CD14-positive monocyte (primary cell): ENCODE data around the gene COX6B1. TPM values are rescaled to one million over a fixed set of nuclear protein-coding genes. Genes with fewer than 3 reads are reported as not detected.
A peak's percentile ranks its signal among the peaks of the same experiment; 100 is the strongest.

ENCODE experiments used
- DNase-seq, 3 donors: peaks; one replicate each; pipeline ENCODE4 v3.0.0-alpha.2; 2011 to 2022
- H2AFZ ChIP-seq: 2 replicates; pipeline ENCODE4 v1.6.0; 2012; ENCODE audit warnings: mild to moderate bottlenecking, low read depth, low read length, inconsistent platforms; ENCODE audit not compliant: insufficient read depth, poor library complexity, severe bottlenecking
- H3K27ac ChIP-seq, 2 donors: 1 replicate in 1 of 2; 2 replicates in 1 of 2; pipeline ENCODE4 v1.5.1; 2012 to 2013; ENCODE audit warnings: low read length in 2 of 2, control low read depth in 1 of 2, inconsistent platforms in 1 of 2, low read depth in 1 of 2, mild to moderate bottlenecking in 1 of 2
- H3K27me3 ChIP-seq, 2 donors: one replicate each; pipeline versions ENCODE4 v1.6.0 to v1.6.1; 2011 to 2013; ENCODE audit warnings: low read length in 2 of 2; ENCODE audit not compliant: control insufficient read depth in 2 of 2, insufficient read depth in 2 of 2
- H3K36me3 ChIP-seq, 2 donors: replicated peaks in 1 of 2; 1 replicate in 1 of 2; 2 replicates in 1 of 2; pipeline versions ENCODE4 v1.5.1 to v1.6.1; 2012 to 2013; ENCODE audit warnings: low read length in 2 of 2, control low read depth in 1 of 2, inconsistent platforms in 1 of 2, mild to moderate bottlenecking in 1 of 2; ENCODE audit not compliant: insufficient read depth in 2 of 2, control insufficient read depth in 1 of 2
- H3K4me1 ChIP-seq, 2 donors: 1 replicate in 1 of 2; 2 replicates in 1 of 2; pipeline versions ENCODE4 v1.5.1 to v1.6.1; 2012 to 2013; ENCODE audit warnings: low read length in 2 of 2, control low read depth in 1 of 2, inconsistent platforms in 1 of 2, mild to moderate bottlenecking in 1 of 2, moderate library complexity in 1 of 2; ENCODE audit not compliant: insufficient read depth in 2 of 2, control insufficient read depth in 1 of 2
- H3K4me2 ChIP-seq: replicated peaks from 2 replicates; pipeline ENCODE3; 2012; ENCODE audit warnings: low read length, moderate library complexity, mild to moderate bottlenecking; ENCODE audit not compliant: poor library complexity, severe bottlenecking; ENCODE audit errors: extremely low read depth
- H3K4me3 ChIP-seq, 3 experiments: fragments of 200-600 bp in 1 of 3; sonication (generic) in 1 of 3; replicated peaks in 1 of 3; 1 replicate in 2 of 3; 2 replicates in 1 of 3; pipeline ENCODE4 v1.5.1; 2011 to 2013; ENCODE audit warnings: low read length in 3 of 3, mild to moderate bottlenecking in 3 of 3, control low read depth in 2 of 3, low read depth in 2 of 3, inconsistent platforms in 1 of 3, moderate library complexity in 1 of 3
- H3K79me2 ChIP-seq: 2 replicates; pipeline ENCODE4 v1.6.0; 2012; ENCODE audit warnings: mild to moderate bottlenecking, control low read depth, inconsistent platforms, low read length, moderate library complexity; ENCODE audit not compliant: insufficient read depth
- H3K9ac ChIP-seq: 2 replicates; pipeline ENCODE4 v1.6.0; 2017; ENCODE audit warnings: low read length, mild to moderate bottlenecking; ENCODE audit not compliant: insufficient read depth, poor library complexity, severe bottlenecking
- H3K9me3 ChIP-seq, 2 donors: replicated peaks in 1 of 2; 1 replicate in 1 of 2; 2 replicates in 1 of 2; pipeline versions ENCODE4 v1.5.1 to v1.6.1; 2012 to 2013; ENCODE audit warnings: low read length in 2 of 2, control low read depth in 1 of 2; ENCODE audit not compliant: control insufficient read depth in 1 of 2, insufficient read depth in 1 of 2
- H4K20me1 ChIP-seq: 2 replicates; pipeline ENCODE4 v1.6.0; 2012; ENCODE audit warnings: mild to moderate bottlenecking, low read length, control low read depth, moderate library complexity; ENCODE audit not compliant: insufficient read depth
- H3K27ac Mint-ChIP-seq, 7 donors: one replicate each; pipeline ENCODE4 v1.8.0; 2020; ENCODE audit warnings: mild to moderate bottlenecking in 7 of 7, mixed read lengths in 7 of 7, moderate library complexity in 6 of 7, inconsistent platforms in 2 of 7
- H3K27me3 Mint-ChIP-seq, 3 donors: one replicate each; pipeline ENCODE4 v1.8.0; 2021 to 2022; ENCODE audit warnings: low read depth in 3 of 3, mild to moderate bottlenecking in 3 of 3, mixed read lengths in 3 of 3, moderate library complexity in 3 of 3, inconsistent platforms in 1 of 3
- H3K36me3 Mint-ChIP-seq, 2 donors: one replicate each; pipeline ENCODE4 v1.8.0; 2020; ENCODE audit warnings: mixed read lengths in 2 of 2, inconsistent platforms in 1 of 2, mild to moderate bottlenecking in 1 of 2
- H3K4me1 Mint-ChIP-seq: one replicate; pipeline ENCODE4 v1.8.0; 2020; ENCODE audit warnings: mild to moderate bottlenecking, mixed read lengths
- H3K4me3 Mint-ChIP-seq, 2 donors: one replicate each; pipeline ENCODE4 v1.8.0; 2020; ENCODE audit warnings: mild to moderate bottlenecking in 2 of 2, mixed read lengths in 2 of 2, moderate library complexity in 1 of 2
- H3K9me3 Mint-ChIP-seq, 7 donors: one replicate each; pipeline ENCODE4 v1.8.0; 2020 to 2022; ENCODE audit warnings: mixed read lengths in 7 of 7, mild to moderate bottlenecking in 6 of 7, moderate library complexity in 6 of 7, inconsistent platforms in 2 of 7
- CTCF ChIP-seq: fragments of 200-600 bp; IDR thresholded peaks from one replicate; pipeline ENCODE4 v1.8.0; 2022; ENCODE audit warnings: antibody characterized with exemption, mild to moderate bottlenecking
- WGBS: methylation state at CpG from one replicate; pipeline ENCODE4 v1.1.5; 2013; ENCODE audit warnings: missing lambda C conversion rate; ENCODE audit not compliant: insufficient coverage; 5-methylcytosine and 5-hydroxymethylcytosine counted together
- intact Hi-C, 2 donors: fragments of 100-400 bp; cut with micrococcal nuclease; formaldehyde crosslinking; loops; one replicate each; pipeline versions ENCODE4 v1.15.0 to v1.15.1; 2023
- polyA plus RNA-seq, 3 donors: library from polyadenylated mRNA; depleted of rRNA in 1 of 3; unstranded in 2 of 3; stranded (reverse) in 1 of 3; fragments of 300-500 nt in 2 of 3; fragments of >200 nt in 1 of 3; fragmentation: Illumina TruSeq in 2 of 3; gene quantifications; 1 replicate in 2 of 3; 2 replicates in 1 of 3; pipeline ENCODE4 v1.2.3, GENCODE V29; 2012 to 2021

Gene COX6B1
- polyA plus RNA-seq, 3 donors = 611 to 948 (median 825) TPM

DNA sequence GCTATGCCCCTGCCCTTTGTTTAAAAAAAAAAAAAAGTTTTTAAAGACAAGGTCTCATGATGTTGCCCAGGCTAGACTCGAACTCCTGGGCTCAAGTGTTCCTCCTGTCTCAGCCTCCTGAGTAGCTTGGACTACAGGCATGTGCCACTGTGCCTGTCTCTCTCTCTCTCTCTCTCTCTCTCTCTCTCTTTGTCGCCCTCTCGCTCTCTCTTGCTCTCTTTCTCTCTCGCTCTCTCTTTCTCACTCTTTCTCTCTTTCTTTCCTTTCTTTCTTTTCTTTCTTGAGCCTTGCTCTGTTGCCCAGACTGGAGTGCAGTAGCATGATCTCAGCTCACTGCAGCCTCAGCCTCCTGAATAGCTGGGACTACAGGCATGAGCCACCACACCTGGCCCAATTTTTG lies 7.5 kb downstream of the COX6B1 start:
- intact Hi-C loops = no loop called here
- Histone ChIP-seq H2AFZ (no peak overlapping the region), H3K27me3 (no peaks in the 10 kb centered on the region), H3K27ac (no peak overlapping the region), H3K9ac (no peak overlapping the region), H3K9me3 (no peaks in the 10 kb centered on the region), H3K4me3 (no peak overlapping the region), H4K20me1 (peaks cover 49% of the 10 kb centered on the region), H3K4me2 (no peak overlapping the region), H3K79me2 (peaks cover 7% of the 10 kb centered on the region), H3K4me1 (no peaks in the 10 kb centered on the region), H3K36me3 (peaks cover 73 to 83% of the 10 kb centered on the region in 2 donors)
- no peak for TF ChIP-seq CTCF
- Mint-ChIP-seq H3K27me3 (peaks cover 0 to 2% (median 0%) of the 10 kb centered on the region in 3 donors), H3K36me3 (peaks cover 59 to 89% of the 10 kb centered on the region in 2 donors), H3K9me3 (no peaks in the 10 kb centered on the region), H3K4me3 (no peak overlapping the region), H3K27ac (peak overlapping the region in 2 of 7 donors; percentile 2 to 36), H3K4me1 (peaks cover 6% of the 10 kb centered on the region)
- 100% methylated on average over 4 of the region's 4 CpGs for WGBS
- DNase-seq = no peak

DNA sequence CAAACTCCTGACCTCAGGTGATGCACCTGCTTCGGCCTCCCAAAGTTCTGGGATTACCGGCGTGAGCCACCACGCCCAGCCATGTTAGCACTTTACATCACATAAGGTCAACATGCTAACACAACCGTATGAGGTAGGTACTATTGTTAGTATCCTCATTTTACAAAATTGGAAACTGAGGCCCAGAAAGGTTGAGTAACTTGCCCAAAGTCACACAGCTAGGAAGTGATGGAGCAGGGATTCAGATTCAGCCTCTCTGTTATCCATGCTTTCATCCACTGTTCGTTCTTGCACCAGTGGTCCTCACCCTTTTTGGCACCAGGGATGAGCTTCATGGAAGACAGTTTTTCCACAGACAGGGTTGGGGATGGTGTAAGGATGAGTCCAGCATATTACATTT lies 8.6 kb downstream of the COX6B1 start:
- Mint-ChIP-seq H3K4me1 (no peaks in the 10 kb centered on the region), H3K36me3 (peaks cover 53 to 80% of the 10 kb centered on the region in 2 donors), H3K9me3 (peaks cover 0 to 1% (median 0%) of the 10 kb centered on the region in 7 donors), H3K4me3 (no peak overlapping the region), H3K27ac (no peak overlapping the region), H3K27me3 (peaks cover 0 to 2% (median 0%) of the 10 kb centered on the region in 3 donors)
- TF ChIP-seq CTCF = no peak
- Histone ChIP-seq H3K36me3 (peaks cover 71 to 81% of the 10 kb centered on the region in 2 donors), H3K27me3 (no peaks in the 10 kb centered on the region), H3K27ac (no peak overlapping the region), H4K20me1 (peaks cover 45% of the 10 kb centered on the region), H2AFZ (no peak overlapping the region), H3K4me2 (no peak overlapping the region), H3K79me2 (no peaks in the 10 kb centered on the region), H3K9me3 (no peaks in the 10 kb centered on the region), H3K9ac (no peak overlapping the region), H3K4me1 (no peaks in the 10 kb centered on the region), H3K4me3 (no peak overlapping the region)
- intact Hi-C loops = no loop called here
- DNase-seq = no peak
- no CpG with 5 or more reads among the region's 6 CpGs for WGBS
